ENCODE data around the gene ZNF385B.

The ZNF385B gene

GRCh38 chr2:179855673-179856072, 5.7 kb downstream of the ZNF385B start:
- TF ChIP-seq CTCF (IDR thresholded peaks at IDR 0.05; ENCODE audit: insufficient read depth, low read length, poor library complexity, severe bottlenecking): no peak
- no peak overlapping the region for H3K4me3 ChIP-seq (replicated peaks; ENCODE audit: low read depth, low read length)
- H3K36me3 ChIP-seq (ENCODE audit: control insufficient read depth, insufficient read depth, low read length): no peaks in the 10 kb centered on the region
- H3K27me3 ChIP-seq (replicated peaks; ENCODE audit: control insufficient read depth, insufficient read depth, low read length): no peaks in the 10 kb centered on the region
- DNase-seq (ENCODE audit: extremely low read depth, insufficient read length): no peak

- Histone ChIP-seq H3K4me3 (replicated peaks; ENCODE audit: low read depth, low read length) (no peak overlapping the region), H3K27me3 (replicated peaks; ENCODE audit: control insufficient read depth, insufficient read depth, low read length) (no peaks in the 10 kb centered on the region), H3K36me3 (ENCODE audit: control insufficient read depth, insufficient read depth, low read length) (no peaks in the 10 kb centered on the region)
- no peak for TF ChIP-seq CTCF (IDR thresholded peaks at IDR 0.05; ENCODE audit: insufficient read depth, low read length, poor library complexity, severe bottlenecking)
- DNase-seq (ENCODE audit: extremely low read depth, insufficient read length): no peak
These were observed 6.5 kb downstream of the ZNF385B start for GRCh38 chr2:179854891-179855290.

DNA sequence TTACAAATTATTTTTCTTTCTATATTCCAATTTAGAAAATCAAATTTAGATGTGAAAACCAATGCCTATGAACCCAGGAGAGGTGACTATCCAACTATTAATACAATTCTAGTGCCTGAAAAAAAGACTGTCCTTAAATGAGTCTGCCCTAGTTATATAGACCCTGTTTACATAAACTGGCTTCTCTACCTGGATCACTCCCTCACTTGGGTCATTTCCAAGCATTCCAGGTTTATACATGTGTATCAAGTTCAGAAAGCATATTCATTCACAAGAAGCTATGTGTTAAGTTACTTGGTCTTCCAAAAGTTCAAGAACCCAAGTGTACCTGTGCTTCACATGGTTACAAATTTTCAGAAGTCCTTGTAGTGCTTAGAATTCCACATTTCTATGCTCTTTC, 8.3 kb downstream of the ZNF385B start:
- Histone ChIP-seq H3K36me3 (ENCODE audit: control insufficient read depth, insufficient read depth, low read length) (no peaks in the 10 kb centered on the region), H3K27me3 (replicated peaks; ENCODE audit: control insufficient read depth, insufficient read depth, low read length) (no peaks in the 10 kb centered on the region; the same call in 1 of the 2 replicates), H3K4me3 (replicated peaks; ENCODE audit: low read depth, low read length) (no peak overlapping the region)
- DNase-seq (ENCODE audit: extremely low read depth, insufficient read length): no peak
- TF ChIP-seq CTCF (IDR thresholded peaks at IDR 0.05; ENCODE audit: insufficient read depth, low read length, poor library complexity, severe bottlenecking): no peak

DNA sequence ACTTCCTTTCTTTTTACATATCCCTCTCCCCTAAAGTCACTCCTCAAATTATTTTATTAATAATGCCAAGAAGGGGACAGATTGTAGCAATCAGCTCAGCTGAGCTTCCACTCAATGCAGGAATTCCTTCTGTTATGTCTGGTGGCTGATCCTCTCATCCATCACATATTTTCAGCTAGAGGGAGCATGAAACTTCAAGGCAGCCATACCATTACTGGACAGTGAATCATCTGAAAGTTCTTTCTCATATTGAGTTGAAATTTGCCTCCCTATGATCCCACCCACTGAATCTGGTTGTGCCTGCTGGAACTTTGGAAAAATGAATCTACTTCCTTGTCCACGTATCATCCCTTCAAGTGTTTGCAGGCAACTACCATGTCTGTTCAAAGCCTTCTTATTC, 11.2 kb downstream of the ZNF385B start:
- Histone ChIP-seq H3K36me3 (ENCODE audit: control insufficient read depth, insufficient read depth, low read length) (no peaks in the 10 kb centered on the region), H3K27me3 (replicated peaks; ENCODE audit: control insufficient read depth, insufficient read depth, low read length) (no peaks in the 10 kb centered on the region; the same call in none of the 2 replicates), H3K4me3 (replicated peaks; ENCODE audit: low read depth, low read length) (no peak overlapping the region)
- TF ChIP-seq CTCF (IDR thresholded peaks at IDR 0.05; ENCODE audit: insufficient read depth, low read length, poor library complexity, severe bottlenecking): no peak
- DNase-seq (ENCODE audit: extremely low read depth, insufficient read length): no peak

DNA sequence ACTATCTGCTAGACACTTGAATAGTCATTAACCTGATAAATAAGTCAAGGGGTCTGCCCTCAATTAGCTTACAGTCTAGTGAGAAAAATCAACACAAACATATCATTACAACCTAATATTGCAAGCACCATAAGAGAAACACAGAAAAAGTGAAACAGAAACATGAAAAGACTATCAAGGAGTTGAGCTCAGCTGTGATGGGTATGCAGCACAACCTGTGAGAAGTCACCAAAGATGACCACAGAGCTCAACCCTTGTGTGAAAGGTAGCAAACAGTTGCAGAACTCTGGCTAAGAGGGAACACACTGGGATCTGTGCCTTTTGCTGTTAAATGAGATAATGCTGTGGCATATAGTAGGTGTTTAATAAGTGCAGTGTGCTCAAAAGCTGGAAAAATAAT, 11.7 kb downstream of the ZNF385B start:
- Histone ChIP-seq H3K4me3 (replicated peaks; ENCODE audit: low read depth, low read length) (no peak overlapping the region), H3K36me3 (ENCODE audit: control insufficient read depth, insufficient read depth, low read length) (no peaks in the 10 kb centered on the region), H3K27me3 (replicated peaks; ENCODE audit: control insufficient read depth, insufficient read depth, low read length) (no peaks in the 10 kb centered on the region; the same call in none of the 2 replicates)
- no peak for DNase-seq (ENCODE audit: extremely low read depth, insufficient read length)
- no peak for TF ChIP-seq CTCF (IDR thresholded peaks at IDR 0.05; ENCODE audit: insufficient read depth, low read length, poor library complexity, severe bottlenecking)

GRCh38 chr2:179843541-179843940, 17.9 kb downstream of the ZNF385B start:
- no peak overlapping the region for H3K4me3 ChIP-seq (replicated peaks; ENCODE audit: low read depth, low read length)
- no peaks in the 10 kb centered on the region for H3K36me3 ChIP-seq (ENCODE audit: control insufficient read depth, insufficient read depth, low read length)
- no peak for DNase-seq (ENCODE audit: extremely low read depth, insufficient read length)
- TF ChIP-seq CTCF (IDR thresholded peaks at IDR 0.05; ENCODE audit: insufficient read depth, low read length, poor library complexity, severe bottlenecking): no peak
- H3K27me3 ChIP-seq (replicated peaks; ENCODE audit: control insufficient read depth, insufficient read depth, low read length): no peaks in the 10 kb centered on the region; the same call in 1 of the 2 replicates
